Measurements from ENCODE around the gene TXNRD1. TPM values are rescaled to one million over a fixed set of nuclear protein-coding genes. Genes with fewer than 3 reads are reported as not detected.

TXNRD1 gene
- total RNA-seq, 2 donors from 2014 or later, result 69.2 to 119 TPM

DNA sequence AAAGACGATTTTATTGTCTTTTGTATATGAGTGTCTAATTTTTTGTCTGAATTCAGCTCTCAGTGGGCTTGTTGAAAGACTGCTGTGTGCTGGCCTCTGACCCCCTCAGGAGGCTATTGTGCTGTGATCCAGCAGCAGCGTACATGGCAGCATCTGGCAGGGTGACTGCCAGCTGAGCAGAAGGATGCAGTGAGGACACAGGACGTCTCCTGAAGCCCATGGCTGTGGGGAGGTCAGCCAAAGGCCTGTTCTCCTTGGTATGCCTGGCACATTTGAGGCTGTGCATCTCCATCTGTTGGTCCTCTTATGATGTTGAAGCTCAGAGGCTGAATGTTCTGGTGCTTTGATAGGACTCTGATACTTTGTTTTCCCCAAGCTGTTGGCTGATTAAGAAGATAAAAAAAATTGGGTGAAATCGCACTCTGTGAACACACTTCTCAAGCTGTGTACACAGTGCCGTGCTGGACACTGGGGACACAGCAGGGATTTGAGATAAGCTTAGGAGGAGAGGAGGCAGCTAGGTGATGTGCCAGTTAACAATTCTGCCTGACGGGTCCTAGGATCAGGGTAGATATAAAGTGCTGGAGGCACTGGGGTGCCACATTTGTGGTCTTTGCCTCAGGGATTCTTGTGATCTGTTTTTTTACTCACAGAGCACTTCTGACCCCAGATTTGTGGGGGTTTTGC is 125.5 kb downstream of the TXNRD1 start:
- no peak overlapping the region for H3K27ac Mint-ChIP-seq
- H3K9me3 Mint-ChIP-seq, result no peaks in the 10 kb centered on the region
- peaks cover 97% of the 10 kb centered on the region for H3K36me3 Mint-ChIP-seq (ENCODE audit: low read depth)
- H3K27me3 Mint-ChIP-seq, result no peaks in the 10 kb centered on the region
- H3K4me1 Mint-ChIP-seq, result no peaks in the 10 kb centered on the region
- H3K4me3 Mint-ChIP-seq, result no peak overlapping the region
- no peak for ATAC-seq (replicated peaks)

DNA sequence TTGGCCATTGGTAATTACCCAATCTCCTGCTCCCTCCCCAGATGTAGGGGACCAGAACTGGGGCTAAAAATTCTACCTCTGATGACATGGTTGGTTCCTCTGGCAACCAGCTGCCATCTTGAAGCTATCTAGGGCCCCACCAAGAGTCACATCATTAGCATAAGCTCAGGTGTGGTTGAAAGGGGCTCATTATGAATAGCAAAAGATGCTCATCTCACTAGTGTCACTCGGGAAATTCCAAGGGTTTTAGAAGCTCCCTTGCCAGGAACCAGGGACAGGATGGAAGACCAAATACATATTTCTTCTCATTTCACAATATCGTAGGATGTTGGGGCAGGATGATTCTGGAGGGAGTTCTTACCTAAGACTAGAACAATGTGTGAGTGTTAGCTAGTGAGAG is 126.6 kb downstream of the TXNRD1 start:
- ATAC-seq (replicated peaks), result no peak
- H3K36me3 Mint-ChIP-seq (ENCODE audit: low read depth), result peaks cover 97% of the 10 kb centered on the region
- no peak overlapping the region for H3K27ac Mint-ChIP-seq
- no peaks in the 10 kb centered on the region for H3K27me3 Mint-ChIP-seq
- H3K4me3 Mint-ChIP-seq, result no peak overlapping the region
- no peaks in the 10 kb centered on the region for H3K9me3 Mint-ChIP-seq
- H3K4me1 Mint-ChIP-seq, result no peaks in the 10 kb centered on the region

GRCh38 chr12:104342635-104343249 is 127.2 kb downstream of the TXNRD1 start:
- Mint-ChIP-seq H3K36me3 (ENCODE audit: low read depth) (peaks cover 99% of the 10 kb centered on the region), H3K9me3 (no peaks in the 10 kb centered on the region), H3K4me1 (no peaks in the 10 kb centered on the region), H3K4me3 (no peak overlapping the region), H3K27ac (peak overlapping the region; percentile 22), H3K27me3 (no peaks in the 10 kb centered on the region)
- ATAC-seq (replicated peaks), result no peak

- Mint-ChIP-seq H3K4me3 (no peak overlapping the region), H3K27me3 (no peaks in the 10 kb centered on the region), H3K9me3 (no peaks in the 10 kb centered on the region), H3K27ac (peak overlapping the region; percentile 48), H3K4me1 (no peaks in the 10 kb centered on the region), H3K36me3 (ENCODE audit: low read depth) (peaks cover 99% of the 10 kb centered on the region)
- ATAC-seq (replicated peaks), result no peak
Measured at GRCh38 chr12:104344682-104345081, 129.1 kb downstream of the TXNRD1 start.

GRCh38 chr12:104345234-104346066 is 129.9 kb downstream of the TXNRD1 start:
- H3K4me3 Mint-ChIP-seq, result no peak overlapping the region

DNA sequence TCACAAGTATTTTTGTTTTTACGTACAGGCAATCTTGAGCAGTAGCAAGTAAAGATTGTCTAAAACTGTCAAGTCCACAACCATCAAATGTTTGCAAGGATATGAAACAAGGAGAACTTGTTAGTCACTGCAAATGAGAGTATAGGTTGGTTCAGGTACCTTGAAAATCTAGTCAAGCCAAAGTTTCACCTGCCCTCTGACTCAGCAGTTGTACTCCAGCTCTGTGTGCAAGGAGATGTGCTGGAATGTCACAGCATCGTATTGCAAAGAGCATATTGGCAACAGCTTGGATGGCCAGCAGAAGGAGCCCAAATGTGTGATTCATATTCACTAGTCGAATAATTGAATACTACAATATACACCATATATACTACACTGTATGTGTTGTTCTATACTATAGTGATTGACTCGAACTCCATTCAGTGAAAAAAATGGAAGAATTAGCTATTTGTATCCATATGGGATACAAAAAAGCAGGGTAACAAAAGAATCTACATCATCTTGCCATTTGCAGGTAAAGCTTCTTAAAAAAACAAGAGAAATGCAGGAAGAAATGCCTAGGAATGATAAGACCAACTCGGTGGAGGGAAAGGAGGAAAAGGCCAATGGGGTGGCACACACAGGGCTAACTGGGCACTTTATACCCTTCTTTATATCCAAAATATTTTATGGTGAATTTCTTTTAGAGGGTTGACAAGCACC is 131.9 kb downstream of the TXNRD1 start:
- Mint-ChIP-seq H3K36me3 (ENCODE audit: low read depth) (peaks cover 93% of the 10 kb centered on the region), H3K27ac (no peak overlapping the region), H3K27me3 (no peaks in the 10 kb centered on the region), H3K9me3 (no peaks in the 10 kb centered on the region), H3K4me1 (no peaks in the 10 kb centered on the region), H3K4me3 (no peak overlapping the region)
- ATAC-seq (replicated peaks), result no peak

More at GRCh38 chr12:104345234-104346066, 129.9 kb downstream of the TXNRD1 start:
- no peak for ATAC-seq (replicated peaks)
- Mint-ChIP-seq H3K27ac (no peak overlapping the region), H3K27me3 (no peaks in the 10 kb centered on the region), H3K36me3 (ENCODE audit: low read depth) (peaks cover 99% of the 10 kb centered on the region), H3K9me3 (no peaks in the 10 kb centered on the region), H3K4me1 (no peaks in the 10 kb centered on the region)

DNA sequence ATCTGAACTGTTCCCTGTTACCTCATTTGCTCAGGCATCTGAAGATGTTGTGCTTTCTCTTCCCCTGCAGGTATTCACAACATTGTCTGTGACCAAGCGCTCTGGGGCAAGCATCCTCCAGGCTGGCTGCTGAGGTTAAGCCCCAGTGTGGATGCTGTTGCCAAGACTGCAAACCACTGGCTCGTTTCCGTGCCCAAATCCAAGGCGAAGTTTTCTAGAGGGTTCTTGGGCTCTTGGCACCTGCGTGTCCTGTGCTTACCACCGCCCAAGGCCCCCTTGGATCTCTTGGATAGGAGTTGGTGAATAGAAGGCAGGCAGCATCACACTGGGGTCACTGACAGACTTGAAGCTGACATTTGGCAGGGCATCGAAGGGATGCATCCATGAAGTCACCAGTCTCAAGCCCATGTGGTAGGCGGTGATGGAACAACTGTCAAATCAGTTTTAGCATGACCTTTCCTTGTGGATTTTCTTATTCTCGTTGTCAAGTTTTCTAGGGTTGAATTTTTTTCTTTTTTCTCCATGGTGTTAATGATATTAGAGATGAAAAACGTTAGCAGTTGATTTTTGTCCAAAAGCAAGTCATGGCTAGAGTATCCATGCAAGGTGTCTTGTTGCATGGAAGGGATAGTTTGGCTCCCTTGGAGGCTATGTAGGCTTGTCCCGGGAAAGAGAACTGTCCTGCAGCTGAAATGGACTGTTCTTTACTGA is 132.9 kb downstream of the TXNRD1 start:
- Mint-ChIP-seq H3K4me3 (no peak overlapping the region), H3K9me3 (no peaks in the 10 kb centered on the region), H3K27ac (peak overlapping the region; percentile 38), H3K36me3 (ENCODE audit: low read depth) (peaks cover 93% of the 10 kb centered on the region), H3K4me1 (no peaks in the 10 kb centered on the region), H3K27me3 (no peaks in the 10 kb centered on the region)
- no peak for ATAC-seq (replicated peaks)

- Mint-ChIP-seq H3K4me1 (no peaks in the 10 kb centered on the region), H3K27me3 (no peaks in the 10 kb centered on the region), H3K27ac (no peak overlapping the region), H3K36me3 (ENCODE audit: low read depth) (peaks cover 91% of the 10 kb centered on the region), H3K9me3 (no peaks in the 10 kb centered on the region), H3K4me3 (no peak overlapping the region)
- no peak for ATAC-seq (replicated peaks)
Measured at GRCh38 chr12:104348994-104349494, 133.5 kb downstream of the TXNRD1 start.

DNA sequence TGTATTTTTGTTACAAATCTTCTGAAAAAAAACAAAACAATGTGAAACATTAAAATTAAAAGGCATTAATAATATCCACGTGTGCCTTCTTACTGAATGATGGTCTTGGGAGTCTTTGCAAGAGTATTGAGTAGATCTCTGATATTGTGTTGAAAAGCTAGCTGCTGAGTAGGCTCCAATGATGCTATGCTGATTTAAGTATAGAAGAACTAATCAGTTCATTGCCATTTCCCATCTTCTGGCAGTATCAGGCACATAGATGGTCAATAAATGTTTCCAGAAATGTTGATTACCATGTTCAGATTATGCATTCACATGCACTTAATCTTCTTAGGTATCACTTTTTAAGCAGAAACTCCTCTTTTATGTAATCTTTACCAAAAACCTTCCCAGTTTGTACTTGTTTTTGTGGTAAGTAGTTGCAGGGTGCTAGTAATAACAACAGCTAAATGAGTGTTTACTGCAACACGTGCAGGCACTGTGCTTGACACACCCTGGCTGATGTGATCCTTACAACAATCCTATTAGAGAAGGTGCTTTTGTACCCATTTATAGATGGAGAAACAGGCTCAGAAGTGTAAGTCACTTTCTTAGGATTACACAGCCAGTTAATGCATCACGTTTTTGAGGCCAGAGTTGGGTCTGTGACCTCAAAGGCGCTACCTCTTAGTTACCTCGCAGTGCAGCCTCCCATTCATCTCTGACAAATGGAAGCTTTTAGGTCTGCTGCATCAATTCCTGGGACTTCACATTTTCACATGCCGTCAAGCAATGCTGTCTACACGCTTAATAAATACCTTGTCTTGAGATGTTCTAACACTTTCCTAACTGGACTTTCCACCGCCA is 134.9 kb downstream of the TXNRD1 start:
- Mint-ChIP-seq H3K27me3 (no peaks in the 10 kb centered on the region), H3K4me3 (no peak overlapping the region), H3K36me3 (ENCODE audit: low read depth) (peaks cover 77% of the 10 kb centered on the region), H3K27ac (no peak overlapping the region), H3K4me1 (no peaks in the 10 kb centered on the region), H3K9me3 (no peaks in the 10 kb centered on the region)
- no peak for ATAC-seq (replicated peaks)

DNA sequence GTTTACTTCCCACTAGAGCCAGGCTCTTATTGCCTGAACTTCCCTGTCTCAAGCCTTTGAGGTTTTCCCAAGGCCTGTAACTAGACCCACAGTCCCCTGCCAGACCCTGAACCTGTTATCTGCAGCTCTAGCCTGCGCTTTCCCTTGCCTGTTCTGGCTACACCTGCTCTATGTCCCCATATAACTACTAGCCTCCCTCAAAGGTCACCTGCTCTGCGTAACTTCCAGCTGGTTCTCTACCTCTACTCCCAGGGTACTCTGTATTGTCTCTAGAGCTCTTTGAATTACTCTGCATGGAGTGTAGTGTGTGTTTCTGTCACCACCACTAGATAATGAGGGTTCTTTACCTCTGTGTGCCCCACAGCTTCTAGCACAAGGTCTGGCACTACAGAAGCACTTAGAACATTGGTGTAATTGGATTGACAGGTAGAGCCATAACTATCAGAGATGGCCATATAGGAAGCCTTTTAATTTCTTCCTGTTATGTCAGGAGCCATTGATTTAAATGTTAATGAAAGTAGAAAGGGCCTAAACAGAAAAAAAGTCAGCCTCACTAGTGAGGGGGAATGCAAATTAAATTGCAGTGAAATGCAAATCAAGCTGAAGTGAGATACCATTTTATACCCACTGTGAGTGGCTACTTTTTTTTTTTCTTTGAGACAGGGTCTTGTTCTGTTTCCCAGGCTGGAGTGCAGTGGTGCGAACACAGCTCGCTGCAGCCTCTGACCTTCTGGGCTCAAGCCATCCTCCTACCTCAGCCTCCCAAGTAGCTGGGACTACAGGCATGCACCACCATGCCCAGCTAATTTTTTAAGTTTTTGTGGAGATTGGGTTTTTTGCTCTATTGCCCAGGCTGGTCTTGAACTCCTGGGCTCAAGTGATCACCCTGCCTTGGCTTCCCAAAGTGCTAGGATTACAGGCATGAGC is 135.7 kb downstream of the TXNRD1 start:
- no peaks in the 10 kb centered on the region for H3K9me3 Mint-ChIP-seq
- no peak for ATAC-seq (replicated peaks)
- no peak overlapping the region for H3K4me3 Mint-ChIP-seq
- no peaks in the 10 kb centered on the region for H3K4me1 Mint-ChIP-seq
- H3K36me3 Mint-ChIP-seq (ENCODE audit: low read depth), result peaks cover 69% of the 10 kb centered on the region
- H3K27ac Mint-ChIP-seq, result no peak overlapping the region
- no peaks in the 10 kb centered on the region for H3K27me3 Mint-ChIP-seq

GRCh38 chr12:104352106-104352713 is 136.6 kb downstream of the TXNRD1 start:
- Mint-ChIP-seq H3K27ac (no peak overlapping the region), H3K4me1 (peaks cover 3% of the 10 kb centered on the region), H3K27me3 (no peaks in the 10 kb centered on the region), H3K4me3 (no peak overlapping the region), H3K9me3 (no peaks in the 10 kb centered on the region), H3K36me3 (ENCODE audit: low read depth) (peaks cover 60% of the 10 kb centered on the region)
- no peak for ATAC-seq (replicated peaks)

Measured in activated T-helper 17 cell treated with anti-CD3 and anti-CD28 coated beads, Interleukin-2, amount 50 U/mL, for 72 hours (primary cell).